ENCODE data around the gene SCFD2. TPM values are rescaled to one million over a fixed set of nuclear protein-coding genes. Genes with fewer than 3 reads are reported as not detected.

Gene SCFD2
- total and polyA plus RNA-seq, 2 of the 8 experiments (the other 6 are each of a cell fraction or from before 2014, with no cell fraction given): 6.2 to 10.2 TPM

DNA sequence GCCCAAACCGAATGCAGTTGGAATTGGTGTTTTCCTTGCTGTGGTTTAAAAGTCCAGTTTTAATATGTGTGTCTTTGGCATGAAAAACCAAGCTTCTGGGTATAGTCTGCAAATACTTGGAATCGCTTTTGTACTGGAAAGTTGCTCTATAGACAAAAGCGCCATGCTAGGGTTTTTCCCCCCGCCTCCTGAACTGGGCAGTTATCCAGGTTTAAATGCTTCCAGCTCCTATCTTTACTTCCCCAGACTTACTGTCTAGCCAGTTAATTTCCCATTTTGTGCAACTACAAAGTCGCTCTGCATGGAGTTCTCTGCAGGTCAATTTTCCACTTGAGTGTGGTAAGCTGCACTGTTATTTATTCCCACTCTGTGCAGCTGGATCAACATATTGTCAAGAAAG, 501.1 kb downstream of the SCFD2 start:
- Histone ChIP-seq H3K79me2 (ENCODE audit: control insufficient read depth in 1 of 2, insufficient read depth in 2 of 2, low read length in 2 of 2) (peaks cover 8 to 32% of the 10 kb centered on the region in 2 experiments), H3K23ac (ENCODE audit: insufficient read length) (no peak overlapping the region), H4K8ac (ENCODE audit: extremely low read depth, insufficient read depth, low read length) (no peak overlapping the region), H3K56ac (replicated peaks; ENCODE audit: insufficient read length, low read depth, low read length) (no peak overlapping the region), H3K4ac (replicated peaks; ENCODE audit: insufficient read length, low read depth, low read length) (no peak overlapping the region), H3K27ac (ENCODE audit: low read depth, low read length) (no peak overlapping the region), H3K4me3 (ENCODE audit: extremely low read depth in 1 of 4, insufficient read depth in 2 of 4, low read depth in 3 of 4, low read length in 4 of 4) (peak overlapping the region in 1 of 4 experiments; percentile 97; a peak in 2 of 8 replicates), H3K14ac (ENCODE audit: insufficient read length) (no peak overlapping the region), H3K36me3 (ENCODE audit: control insufficient read depth in 2 of 4, insufficient read depth in 4 of 4, low read length in 3 of 4) (peaks cover 16 to 48% (median 33%) of the 10 kb centered on the region in 4 experiments), H3K18ac (ENCODE audit: extremely low read depth, low read length) (no peak overlapping the region), H3K9ac (replicated peaks in 1 of 4; ENCODE audit: extremely low read depth in 1 of 4, low read depth in 3 of 4, low read length in 3 of 4) (no peak overlapping the region), H2AK5ac (ENCODE audit: low read depth, low read length) (no peak overlapping the region), H2BK12ac (ENCODE audit: low read depth, low read length) (no peak overlapping the region), H4K20me1 (replicated peaks in 1 of 2; ENCODE audit: control insufficient read depth in 1 of 2, insufficient read depth in 2 of 2, low read length in 2 of 2) (peaks cover 14 to 19% of the 10 kb centered on the region in 2 experiments), H2BK120ac (replicated peaks; ENCODE audit: low read depth, low read length) (no peak overlapping the region), H2BK15ac (ENCODE audit: low read length) (no peak overlapping the region), H3K9me3 (ENCODE audit: insufficient read depth in 2 of 2, low read depth in 1 of 2, low read length in 1 of 2) (no peaks in the 10 kb centered on the region), H4K91ac (replicated peaks; ENCODE audit: insufficient read length, low read length) (no peak overlapping the region), H2BK5ac (ENCODE audit: low read depth, low read length) (peak overlapping the region; percentile 62; the same call in 1 of the 2 replicates), H3K79me1 (ENCODE audit: low read depth, low read length) (peaks cover 8% of the 10 kb centered on the region; the same call in 1 of the 2 replicates), H4K5ac (ENCODE audit: insufficient read length, low read depth, low read length) (no peak overlapping the region), H3K4me2 (ENCODE audit: insufficient read depth in 1 of 2, low read depth in 2 of 2, low read length in 2 of 2) (peak overlapping the region; percentile 90 to 91; a peak in 3 of 4 replicates), H2AFZ (ENCODE audit: low read length) (no peak overlapping the region), H3K4me1 (replicated peaks in 1 of 4; ENCODE audit: control insufficient read depth in 3 of 4, insufficient read depth in 4 of 4, low read length in 3 of 4) (peaks cover 9 to 31% (median 14%) of the 10 kb centered on the region in 4 experiments), H3K23me2 (ENCODE audit: low read depth, low read length) (peaks cover 6% of the 10 kb centered on the region; the same call in 1 of the 2 replicates), H3K27me3 (replicated peaks in 1 of 4; ENCODE audit: control insufficient read depth in 3 of 4, extremely low read depth in 1 of 4, insufficient read depth in 3 of 4, low read length in 3 of 4) (no peaks in the 10 kb centered on the region; a peak in 3 of 7 replicates), H2BK20ac (ENCODE audit: low read length) (no peak overlapping the region)
- WGBS, 2 experiments (ENCODE audit: extremely low coverage in 1 of 2, insufficient coverage in 1 of 2, insufficient read length in 1 of 2, insufficient replicate concordance in 2 of 2, low coverage in 1 of 2, low lambda C conversion rate in 2 of 2, missing lambda C conversion rate in 1 of 2): 94% methylated on average over 5 of the region's 5 CpGs; no CpG with 5 or more reads in 1 of the 2 experiments
- TF ChIP-seq NANOG (IDR thresholded peaks at IDR 0.05; ENCODE audit: insufficient read depth, low read depth, low read length, poor library complexity, severe bottlenecking): no peak
- TF ChIP-seq HDAC2 (IDR thresholded peaks at IDR 0.05; ENCODE audit: borderline replicate concordance in 1 of 2, low read depth in 2 of 2, low read length in 2 of 2): no peak
- no peak for TF ChIP-seq CEBPB (IDR thresholded peaks at IDR 0.05; ENCODE audit: low read depth, low read length)
- ChIA-PET CTCF (ENCODE audit: partially characterized antibody) (interaction anchor here (0.7 to 1.8 kb wide), 9 partner anchors 9 to 277 kb away, joined by 3 to 5 read pairs (median 3); no protein-coding TSS in a partner anchor), POLR2A (ENCODE audit: partially characterized antibody) (interaction anchor here (0.7 to 11.0 kb wide), 23 partner anchors 8 to 264 kb away, joined by 3 to 165 read pairs (median 5); partner anchors contain the start of gene ERVMER34-1)
- DNase-seq (ENCODE audit: low read depth in 1 of 2, low spot score in 2 of 2) (no peak), FAIRE-seq (no peak)

All from H1 (cell line).